IMR-90 (cell line): ENCODE results near the gene RSAD1.

Source experiments
- CHD1 ChIP-seq: IDR thresholded peaks from 2 replicates; pipeline ENCODE4 v1.6.1; 2012; ENCODE audit warnings: low read depth, low read length, improper control_type of control experiment
- CTCF ChIP-seq: conservative IDR thresholded peaks from 2 replicates; pipeline ENCODE4 v1.5.1; 2012; ENCODE audit warnings: mild to moderate bottlenecking, low read depth, low read length, improper control_type of control experiment
- SMC3 ChIP-seq: fragments of 150-350 bp; IDR thresholded peaks from 2 replicates; pipeline ENCODE4 v1.6.1; 2016; ENCODE audit warnings: low read depth, mild to moderate bottlenecking, antibody characterized with exemption, low read length, moderate library complexity
- TF ChIP-seq, protein P1 (sequence below): fragments of 150-350 bp; IDR thresholded peaks from 2 replicates; pipeline ENCODE4 v1.6.1; 2017; ENCODE audit warnings: mild to moderate bottlenecking, antibody characterized with exemption, low read length, low read depth

DNA sequence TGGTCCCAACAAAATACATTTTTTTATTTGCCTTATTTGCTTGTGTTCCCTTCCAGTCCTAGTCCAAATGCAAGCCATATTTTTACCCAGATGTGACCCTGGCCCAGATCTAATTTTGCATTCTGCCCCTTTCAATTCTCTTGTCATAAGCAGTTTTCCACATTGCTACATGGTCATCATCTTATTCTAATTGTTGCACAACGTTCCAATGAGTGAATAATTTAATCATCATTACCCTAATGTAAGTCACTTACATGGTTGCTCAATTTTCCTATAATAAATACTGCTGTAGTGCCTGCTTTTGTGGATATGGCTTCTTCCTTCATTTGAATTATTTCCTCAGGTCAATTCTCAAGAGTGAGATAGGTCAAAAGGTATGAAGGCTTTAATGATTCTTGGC, 12.8 kb downstream of the RSAD1 start:
- TF ChIP-seq CTCF, result no peak
- TF ChIP-seq CHD1, result no peak
- no peak for TF ChIP-seq SMC3
- TF ChIP-seq, protein P1, sequence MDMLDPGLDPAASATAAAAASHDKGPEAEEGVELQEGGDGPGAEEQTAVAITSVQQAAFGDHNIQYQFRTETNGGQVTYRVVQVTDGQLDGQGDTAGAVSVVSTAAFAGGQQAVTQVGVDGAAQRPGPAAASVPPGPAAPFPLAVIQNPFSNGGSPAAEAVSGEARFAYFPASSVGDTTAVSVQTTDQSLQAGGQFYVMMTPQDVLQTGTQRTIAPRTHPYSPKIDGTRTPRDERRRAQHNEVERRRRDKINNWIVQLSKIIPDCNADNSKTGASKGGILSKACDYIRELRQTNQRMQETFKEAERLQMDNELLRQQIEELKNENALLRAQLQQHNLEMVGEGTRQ, result no peak
